ENCODE results near the gene CATSPER4. TPM values are rescaled to one million over a fixed set of nuclear protein-coding genes. Genes with fewer than 3 reads are reported as not detected.

CATSPER4 gene
- total and polyA plus RNA-seq, 2 of the 13 experiments (the other 11 are each of a cell fraction or from before 2014, with no cell fraction given) = not detected

DNA sequence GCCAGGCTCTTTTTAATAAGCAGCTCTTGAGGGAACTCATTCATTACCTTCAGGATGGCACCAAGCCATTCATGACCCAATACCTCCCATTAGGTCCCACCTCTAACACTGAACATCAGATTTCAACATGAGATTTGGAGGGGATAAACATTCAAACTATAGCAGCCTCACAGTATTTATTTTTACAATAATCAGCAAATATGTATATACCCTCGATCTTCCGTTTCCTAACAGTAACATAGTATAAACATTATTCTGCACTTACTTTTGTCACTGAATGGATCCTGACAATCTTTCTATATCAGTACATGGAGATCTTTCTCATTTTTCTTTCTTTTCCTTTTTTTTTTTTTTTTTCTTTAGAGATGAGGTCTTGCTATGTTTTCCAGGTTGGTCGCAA is 5.4 kb downstream of the CATSPER4 start:
- Histone ChIP-seq H3K27me3 (ENCODE audit: control insufficient read depth in 1 of 2, insufficient read depth in 2 of 2, low read length in 2 of 2) (peaks cover 0 to 31% of the 10 kb centered on the region in 2 experiments; a peak in 2 of 5 replicates), H3K9me3 (ENCODE audit: low read length) (no peaks in the 10 kb centered on the region), H3K79me2 (ENCODE audit: insufficient read depth, low read length) (no peaks in the 10 kb centered on the region), H3K36me3 (replicated peaks in 1 of 2; ENCODE audit: control insufficient read depth in 1 of 2, insufficient read depth in 2 of 2, low read length in 2 of 2) (no peaks in the 10 kb centered on the region), H3K4me1 (ENCODE audit: insufficient read depth, low read length) (no peaks in the 10 kb centered on the region), H3K4me3 (replicated peaks in 1 of 3; ENCODE audit: insufficient read depth in 1 of 3, low read depth in 2 of 3, low read length in 3 of 3) (no peak overlapping the region), H4K20me1 (ENCODE audit: insufficient read depth, low read length) (no peaks in the 10 kb centered on the region), H3K9ac (ENCODE audit: insufficient read depth, low read depth, low read length) (no peak overlapping the region), H2AFZ (ENCODE audit: low read length) (no peak overlapping the region), H3K4me2 (ENCODE audit: low read depth, low read length) (no peak overlapping the region), H3K27ac (ENCODE audit: extremely low read length, insufficient read depth, low read length) (no peak overlapping the region)
- POLR2A ChIA-PET = no interaction called here
- TF ChIP-seq TARDBP (CRISPR knock-in tag; IDR thresholded peaks at IDR 0.05) (no peak), ZNF761 (CRISPR knock-in tag; conservative IDR thresholded peaks at IDR 0.05) (no peak), FOXC1 (CRISPR knock-in tag; IDR thresholded peaks at IDR 0.05; ENCODE audit: borderline replicate concordance) (no peak), MAFK (conservative IDR thresholded peaks at IDR 0.05 in 1 of 2, IDR thresholded peaks at IDR 0.05 in 1 of 2; ENCODE audit: low read length in 2 of 2) (peak; percentile 21 to 31; a peak in 1 of 4 replicates)
- CTCF ChIA-PET (ENCODE audit: low intra/inter-chr PET ratio, low total read pairs) = no interaction called here
- no TSS peak for BruUV-seq (replicated peaks)
- no peak for ATAC-seq
- DNase-seq (ENCODE audit: low spot score) = no peak
- in situ Hi-C loops (cut with HindIII; ENCODE audit: extremely low pct_ligation_motif_present, low pct_unique_long_range_greater_than_20kb) (no loop called here), intact Hi-C loops (cut with micrococcal nuclease; ENCODE audit: unreplicated experiment) (no loop called here)
- no peak for FAIRE-seq
- WGBS (ENCODE audit: low lambda C conversion rate) = 69% methylated on average over 3 of the region's 3 CpGs

DNA sequence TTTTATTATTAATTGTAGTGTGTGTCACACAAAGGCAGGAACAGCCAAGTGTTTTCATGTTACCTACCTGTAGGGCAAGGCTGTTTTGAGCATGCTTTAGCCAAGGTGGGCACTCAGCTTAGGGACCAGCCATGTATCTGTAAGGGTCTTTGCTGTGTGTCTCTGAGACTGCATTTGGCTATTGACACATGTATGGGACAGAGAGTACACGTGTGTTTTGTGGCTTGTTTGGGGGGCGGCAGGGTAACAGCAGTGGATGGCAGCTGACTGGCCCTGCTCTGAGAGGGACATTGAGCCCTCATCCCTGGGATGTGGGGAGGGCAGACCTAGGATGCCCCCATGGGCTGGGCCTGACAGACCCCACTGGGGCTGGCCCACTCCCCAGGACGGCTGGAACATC is 6.9 kb downstream of the CATSPER4 start:
- Histone ChIP-seq H3K36me3 (replicated peaks in 1 of 2; ENCODE audit: control insufficient read depth in 1 of 2, insufficient read depth in 2 of 2, low read length in 2 of 2) (no peaks in the 10 kb centered on the region), H3K4me3 (replicated peaks in 1 of 3; ENCODE audit: insufficient read depth in 1 of 3, low read depth in 2 of 3, low read length in 3 of 3) (no peak overlapping the region), H4K20me1 (ENCODE audit: insufficient read depth, low read length) (no peaks in the 10 kb centered on the region), H3K9me3 (ENCODE audit: low read length) (no peaks in the 10 kb centered on the region), H3K79me2 (ENCODE audit: insufficient read depth, low read length) (no peaks in the 10 kb centered on the region), H2AFZ (ENCODE audit: low read length) (no peak overlapping the region), H3K27me3 (ENCODE audit: control insufficient read depth in 1 of 2, insufficient read depth in 2 of 2, low read length in 2 of 2) (peaks cover 1 to 31% of the 10 kb centered on the region in 2 experiments; a peak in 2 of 5 replicates), H3K27ac (ENCODE audit: extremely low read length, insufficient read depth, low read length) (no peak overlapping the region), H3K9ac (ENCODE audit: insufficient read depth, low read depth, low read length) (no peak overlapping the region), H3K4me2 (ENCODE audit: low read depth, low read length) (no peak overlapping the region), H3K4me1 (ENCODE audit: insufficient read depth, low read length) (no peaks in the 10 kb centered on the region)
- DNase-seq (ENCODE audit: low spot score) (no peak), ATAC-seq (no peak), FAIRE-seq (no peak)
- in situ Hi-C loops (cut with HindIII; ENCODE audit: extremely low pct_ligation_motif_present, low pct_unique_long_range_greater_than_20kb) = no loop called here
- no TSS peak for BruUV-seq (replicated peaks)
- TF ChIP-seq ZNF775 (CRISPR knock-in tag; IDR thresholded peaks at IDR 0.05; ENCODE audit: borderline replicate concordance) (no peak), ZNF543 (CRISPR knock-in tag; IDR thresholded peaks at IDR 0.05) (no peak), CREB1 (IDR thresholded peaks at IDR 0.05) (no peak), CREB1 (CRISPR knock-in tag; IDR thresholded peaks at IDR 0.05) (no peak)
- TF ChIP-seq, protein P1, sequence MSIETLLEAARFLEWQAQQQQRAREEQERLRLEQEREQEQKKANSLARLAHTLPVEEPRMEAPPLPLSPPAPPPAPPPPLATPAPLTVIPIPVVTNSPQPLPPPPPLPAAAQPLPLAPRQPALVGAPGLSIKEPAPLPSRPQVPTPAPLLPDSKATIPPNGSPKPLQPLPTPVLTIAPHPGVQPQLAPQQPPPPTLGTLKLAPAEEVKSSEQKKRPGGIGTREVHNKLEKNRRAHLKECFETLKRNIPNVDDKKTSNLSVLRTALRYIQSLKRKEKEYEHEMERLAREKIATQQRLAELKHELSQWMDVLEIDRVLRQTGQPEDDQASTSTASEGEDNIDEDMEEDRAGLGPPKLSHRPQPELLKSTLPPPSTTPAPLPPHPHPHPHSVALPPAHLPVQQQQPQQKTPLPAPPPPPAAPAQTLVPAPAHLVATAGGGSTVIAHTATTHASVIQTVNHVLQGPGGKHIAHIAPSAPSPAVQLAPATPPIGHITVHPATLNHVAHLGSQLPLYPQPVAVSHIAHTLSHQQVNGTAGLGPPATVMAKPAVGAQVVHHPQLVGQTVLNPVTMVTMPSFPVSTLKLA (IDR thresholded peaks at IDR 0.05) = peak; percentile 94
- 0% methylated on average over 1 of the region's 3 CpGs for WGBS (ENCODE audit: low lambda C conversion rate)
- intact Hi-C loops (cut with micrococcal nuclease; ENCODE audit: unreplicated experiment) = no loop called here
- POLR2A ChIA-PET = no interaction called here
- CTCF ChIA-PET (ENCODE audit: low intra/inter-chr PET ratio, low total read pairs) = no interaction called here
